HL-60 (cell line): Measurements from ENCODE around the gene DHRS3.

ENCODE experiments used
- CTCF ChIP-seq: IDR thresholded peaks from one replicate; pipeline ENCODE4 v1.5.1; 2011; ENCODE audit warnings: low read length, control low read depth, inconsistent platforms; ENCODE audit not compliant: insufficient read depth
- POLR2AphosphoS5 ChIP-seq: IDR thresholded peaks from 2 replicates; pipeline ENCODE4 v1.6.1; 2012; ENCODE audit warnings: low read depth
- REST ChIP-seq: IDR thresholded peaks from 2 replicates; pipeline ENCODE4 v1.6.1; 2012; ENCODE audit warnings: low read depth; ENCODE audit not compliant: insufficient replicate concordance

GRCh38 chr1:12539705-12540579 lies 78.1 kb downstream of the DHRS3 start:
- TF ChIP-seq CTCF (no peak), POLR2AphosphoS5 (no peak), REST (no peak)
